A549 (cell line): ENCODE results near the gene CEP85. TPM values are rescaled to one million over a fixed set of nuclear protein-coding genes. Genes with fewer than 3 reads are reported as not detected.
A peak's percentile ranks its signal among the peaks of the same experiment; 100 is the strongest.

Experiments
- ATAC-seq, 2 experiments: fragments of 200-7000 bp in 1 of 2; fragments of >200 bp in 1 of 2; cut with Nextera tagmentation in 1 of 2; cut with Tn5 transposase in 1 of 2; 3 replicates each; pipeline versions ENCODE4 v1.8.0 to v1.9.1; 2018 to 2020; ENCODE audit warnings: mild to moderate bottlenecking in 1 of 2, moderate library complexity in 1 of 2
- CTCF ChIA-PET: fragments of 300-600 bp; sonication (Branson Sonifier 250); formaldehyde crosslinking; extraction: SDS; loops from one replicate; lab custom pipeline; 2021; ENCODE audit warnings: antibody characterized with exemption, inconsistent platforms; lab: Yijun Ruan, JAX
- POLR2A ChIA-PET: fragments of 350-600 bp; formaldehyde crosslinking; extraction: SDS; loops from one replicate; lab custom pipeline; 2021; ENCODE audit warnings: antibody characterized with exemption, inconsistent platforms; lab: Yijun Ruan, JAX
- DNase-seq, 2 experiments: peaks; one replicate each; pipeline versions ENCODE4 v3.0.0 to v3.0.0-alpha.2; 2011 to 2016; ENCODE audit warnings: low read depth in 1 of 2, low spot score in 1 of 2
- FAIRE-seq: peaks from 2 replicates; lab custom pipeline; 2011; peaks lifted over from hg19 to GRCh38; lab: Jason Lieb, UNC
- H3K27ac ChIP-seq, 2 experiments: fragments of >200 bp; sonication (Bioruptor Twin); formaldehyde crosslinking; 3 replicates each; pipeline ENCODE4 v1.5.1; 2016 to 2017
- H3K4me1 ChIP-seq: fragments of >200 bp; sonication (Bioruptor Twin); formaldehyde crosslinking; 3 replicates; pipeline ENCODE4 v1.6.1; 2016
- H3K4me2 ChIP-seq: fragments of >200 bp; sonication (Bioruptor Twin); formaldehyde crosslinking; 3 replicates; pipeline ENCODE4 v1.6.1; 2016
- H3K4me3 ChIP-seq: fragments of >200 bp; sonication (Bioruptor Twin); formaldehyde crosslinking; 3 replicates; pipeline ENCODE4 v1.5.1; 2016
- H3K9me3 ChIP-seq: fragments of >200 bp; sonication (Bioruptor Twin); formaldehyde crosslinking; 3 replicates; pipeline ENCODE4 v1.6.1; 2016
- CTCF ChIP-seq: fragments of >200 bp; sonication (Bioruptor Twin); formaldehyde crosslinking; IDR thresholded peaks from 3 replicates; pipeline ENCODE4 v1.5.1; 2016
- EHMT2 ChIP-seq: fragments of 200-600 bp; sonication (generic); IDR thresholded peaks from 2 replicates; pipeline ENCODE4 v1.6.1; 2016; ENCODE audit warnings: antibody characterized with exemption, low read depth, mild to moderate bottlenecking, moderate library complexity
- ESRRA ChIP-seq: fragments of 150-350 bp; IDR thresholded peaks from 2 replicates; pipeline ENCODE4 v1.6.1; 2014; ENCODE audit warnings: mild to moderate bottlenecking, low read length, borderline replicate concordance
- FOSB ChIP-seq: fragments of 250-450 bp; sonication (Bioruptor Pico); IDR thresholded peaks from 2 replicates; pipeline ENCODE4 v1.5.0; 2020; ENCODE audit warnings: mild to moderate bottlenecking, moderate library complexity
- FOSL2 ChIP-seq, 2 experiments: fragments of 450-650 bp in 1 of 2; fragments of >200 bp in 1 of 2; sonication (Bioruptor Twin) in 1 of 2; formaldehyde crosslinking; IDR thresholded peaks; 2 replicates each; pipeline versions ENCODE4 v1.5.0 to v1.6.1; 2016 to 2020; ENCODE audit warnings: mild to moderate bottlenecking in 1 of 2, moderate library complexity in 1 of 2
- HDAC2 ChIP-seq: fragments of 200-600 bp; sonication (generic); IDR thresholded peaks from 2 replicates; pipeline ENCODE4 v1.6.1; 2016
- HES2 ChIP-seq: fragments of >200 bp; sonication (Bioruptor Twin); formaldehyde crosslinking; IDR thresholded peaks from 2 replicates; pipeline ENCODE4 v1.6.1; 2016
- HOXB13 ChIP-seq: fragments of 250-450 bp; sonication (Bioruptor Pico); IDR thresholded peaks from 2 replicates; pipeline ENCODE4 v1.5.0; 2020; ENCODE audit warnings: low read depth, mild to moderate bottlenecking, moderate library complexity
- HOXB5 ChIP-seq: fragments of 250-450 bp; sonication (Bioruptor Pico); IDR thresholded peaks from 2 replicates; pipeline ENCODE4 v1.5.0; 2020; ENCODE audit warnings: mild to moderate bottlenecking, moderate library complexity
- KDM1A ChIP-seq: fragments of 200-600 bp; sonication (generic); IDR thresholded peaks from 2 replicates; pipeline ENCODE4 v1.6.1; 2016; ENCODE audit warnings: low read depth, mild to moderate bottlenecking
- MAX ChIP-seq: IDR thresholded peaks from 2 replicates; pipeline ENCODE4 v1.6.1; 2012
- MAZ ChIP-seq: fragments of 150-350 bp; IDR thresholded peaks from 2 replicates; pipeline ENCODE4 v1.6.1; 2014; ENCODE audit warnings: antibody characterized with exemption, low read depth, low read length, borderline replicate concordance
- POLR2A ChIP-seq: IDR thresholded peaks from 2 replicates; pipeline ENCODE4 v1.6.1; 2012; ENCODE audit warnings: mild to moderate bottlenecking, low read length
- RAD21 ChIP-seq, 2 experiments: fragments of >200 bp in 1 of 2; sonication (Bioruptor Twin) in 1 of 2; formaldehyde crosslinking in 1 of 2; IDR thresholded peaks in 1 of 2; conservative IDR thresholded peaks in 1 of 2; 2 replicates in 1 of 2; 3 replicates in 1 of 2; pipeline ENCODE4 v1.6.1; 2012 to 2018; ENCODE audit warnings: inconsistent platforms in 1 of 2
- RFX5 ChIP-seq: fragments of 450-650 bp; IDR thresholded peaks from 2 replicates; pipeline ENCODE4 v1.7.1; 2014; ENCODE audit warnings: antibody characterized with exemption, mild to moderate bottlenecking, moderate library complexity
- SMC3 ChIP-seq: fragments of >200 bp; sonication (Bioruptor Twin); formaldehyde crosslinking; IDR thresholded peaks from 3 replicates; pipeline ENCODE4 v1.6.1; 2018; ENCODE audit warnings: inconsistent platforms
- ZNF302 ChIP-seq: fragments of 250-450 bp; sonication (Bioruptor Pico); IDR thresholded peaks from 2 replicates; pipeline ENCODE4 v1.9.0; 2021; ENCODE audit warnings: inconsistent platforms, mild to moderate bottlenecking, moderate library complexity
- ZSCAN20 ChIP-seq: fragments of 250-450 bp; sonication (Bioruptor Pico); IDR thresholded peaks from 2 replicates; pipeline ENCODE4 v1.8.0; 2022; ENCODE audit warnings: mild to moderate bottlenecking, moderate library complexity
- WGBS: methylation state at CpG from one replicate; pipeline ENCODE4 v1.1.6; 2017; ENCODE audit errors: missing lambda C conversion rate; 5-methylcytosine and 5-hydroxymethylcytosine counted together
- polyA plus RNA-seq, 4 experiments: library from polyadenylated mRNA; depleted of rRNA in 3 of 4; stranded (reverse); fragments of >200 nt; fragmentation: RNase III in 1 of 4; extraction: RNeasy Plus Mini Kit Qiagen cat#74134 plus additional on column Dnase treatment in 1 of 4; gene quantifications; 2 replicates in 3 of 4; 3 replicates in 1 of 4; pipeline ENCODE4 v1.2.3, GENCODE V29; 2011 to 2017

Gene CEP85
- polyA plus RNA-seq, 2 of the 4 experiments (the other 2 are of a cell fraction): 13.0 to 21.1 TPM

- WGBS: 73% methylated on average over 3 of the region's 19 CpGs
- POLR2A ChIA-PET: no interaction called here
- Histone ChIP-seq H3K4me3 (no peak overlapping the region), H3K9me3 (no peaks in the 10 kb centered on the region)
- TF ChIP-seq EHMT2 (no peak), ZSCAN20 (no peak), RAD21 (conservative IDR thresholded peaks at IDR 0.05 in 1 of 2, IDR thresholded peaks at IDR 0.05 in 1 of 2) (peak in 1 of 2 experiments; percentile 34; a peak in 4 of 5 replicates), MAX (no peak), HOXB5 (CRISPR knock-in tag) (no peak), MAZ (no peak), RFX5 (no peak), CTCF (peak; percentile 36; the same call in 2 of the 3 replicates)
- TF ChIP-seq, all 56 proteins: peak for 2
- peak; percentile 53 to 56 for DNase-seq
- H3K4me1 ChIP-seq: peaks cover 22% of the 10 kb centered on the region
- H3K4me2 ChIP-seq: no peak overlapping the region; the same call in 2 of the 3 replicates
- FAIRE-seq: no peak
- H3K27ac ChIP-seq: peak overlapping the region in 1 of 2 experiments; percentile 64; a peak in 3 of 6 replicates
- CTCF ChIA-PET: interaction anchor here (0.6 to 8.2 kb wide), 37 partner anchors 8 to 249 kb away, joined by 3 to 128 read pairs (median 7); partner anchors contain the start of genes CD52, CEP85, CRYBG2 and DHDDS
- ATAC-seq: peak; percentile 60 to 77; a peak in 4 of 6 replicates
These were observed 51.5 kb downstream of the CEP85 start for GRCh38 chr1:26285366-26286063.

GRCh38 chr1:26286064-26286416 lies 52.0 kb downstream of the CEP85 start:
- ATAC-seq (no peak), FAIRE-seq (no peak), DNase-seq (no peak)
- no peak overlapping the region for H3K4me3 ChIP-seq
- peaks cover 17% of the 10 kb centered on the region for H3K4me1 ChIP-seq
- WGBS: 92% methylated on average over 1 of the region's 2 CpGs
- H3K27ac ChIP-seq: no peak overlapping the region
- TF ChIP-seq FOSL2 (IDR thresholded peaks at IDR 0.05) (no peak), FOSL2 (CRISPR knock-in tag; IDR thresholded peaks at IDR 0.05) (no peak), CTCF (0 out of 3 replicates have a peak, but pooled peaks have one; percentile 3), SMC3 (0 out of 3 replicates have a peak, but pooled peaks have one; percentile 14), KDM1A (no peak), HOXB13 (CRISPR knock-in tag) (no peak)
- H3K9me3 ChIP-seq: no peaks in the 10 kb centered on the region
- CTCF ChIA-PET: interaction anchor here (0.7 to 8.2 kb wide), 23 partner anchors 8 to 250 kb away, joined by 3 to 128 read pairs (median 9); partner anchors contain the start of genes CD52, CEP85, DHDDS and UBXN11
- POLR2A ChIA-PET: no interaction called here
- H3K4me2 ChIP-seq: no peak overlapping the region

- H3K4me2 ChIP-seq: no peak overlapping the region
- H3K9me3 ChIP-seq: no peaks in the 10 kb centered on the region
- H3K4me3 ChIP-seq: no peak overlapping the region
- CTCF ChIA-PET: interaction anchor here (2.5 to 8.2 kb wide), 4 partner anchors 29 to 131 kb away, joined by 8 to 128 read pairs (median 40); partner anchors contain the start of gene CD52
- FAIRE-seq (no peak), ATAC-seq (no peak), DNase-seq (no peak)
- no peak overlapping the region for H3K27ac ChIP-seq
- POLR2A ChIA-PET: no interaction called here
- WGBS: 94% methylated on average over 7 of the region's 8 CpGs
- TF ChIP-seq ESRRA: no peak
- TF ChIP-seq HES2: no peak
- no peak for TF ChIP-seq HDAC2
- no peak for TF ChIP-seq ZNF302 (CRISPR knock-in tag)
- no peak for TF ChIP-seq POLR2A
- no peak for TF ChIP-seq FOSB
- peaks cover 12% of the 10 kb centered on the region for H3K4me1 ChIP-seq
These were observed 53.2 kb downstream of the CEP85 start for GRCh38 chr1:26287033-26287711.
